ENCODE measurements around the gene ARHGEF28. TPM values are rescaled to one million over a fixed set of nuclear protein-coding genes. Genes with fewer than 3 reads are reported as not detected.

ARHGEF28 gene
- total RNA-seq, 4 donors from 2014 or later = 12.7 to 31.2 (median 19.2) TPM

DNA sequence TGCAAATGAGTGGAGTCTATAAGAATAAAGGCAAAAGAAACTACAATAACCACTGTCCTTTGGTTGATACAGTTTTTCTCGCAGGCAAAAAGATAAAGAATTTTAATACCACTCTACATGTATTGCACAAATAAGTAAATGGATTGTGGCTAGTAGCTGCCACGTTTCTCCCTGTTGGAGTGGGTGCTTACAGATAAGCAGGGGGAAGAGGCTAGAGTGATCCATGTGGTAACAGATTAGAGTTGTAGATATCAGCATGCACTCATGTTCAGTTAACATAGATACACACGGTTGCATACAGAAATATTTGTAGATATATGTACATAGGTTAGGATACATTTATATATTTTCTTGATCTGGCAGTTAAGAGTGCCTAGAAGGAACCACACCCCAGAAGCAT is 179.5 kb downstream of the ARHGEF28 start:
- no peaks in the 10 kb centered on the region for H3K36me3 ChIP-seq
- intact Hi-C loops (cut with DNase I) = no loop called here

GRCh38 chr5:73808911-73809310 is 182.9 kb downstream of the ARHGEF28 start:
- H3K27me3 ChIP-seq = no peaks in the 10 kb centered on the region
- intact Hi-C loops (cut with DNase I) = no loop called here
- no peak for DNase-seq (ENCODE audit: extremely low spot score)
- no peak overlapping the region for H3K4me3 ChIP-seq
- TF ChIP-seq EP300 (IDR thresholded peaks at IDR 0.05) (no peak), POLR2A (IDR thresholded peaks at IDR 0.05; ENCODE audit: low read depth) (no peak), POLR2AphosphoS5 (IDR thresholded peaks at IDR 0.05) (no peak)
- TF ChIP-seq, protein P1, sequence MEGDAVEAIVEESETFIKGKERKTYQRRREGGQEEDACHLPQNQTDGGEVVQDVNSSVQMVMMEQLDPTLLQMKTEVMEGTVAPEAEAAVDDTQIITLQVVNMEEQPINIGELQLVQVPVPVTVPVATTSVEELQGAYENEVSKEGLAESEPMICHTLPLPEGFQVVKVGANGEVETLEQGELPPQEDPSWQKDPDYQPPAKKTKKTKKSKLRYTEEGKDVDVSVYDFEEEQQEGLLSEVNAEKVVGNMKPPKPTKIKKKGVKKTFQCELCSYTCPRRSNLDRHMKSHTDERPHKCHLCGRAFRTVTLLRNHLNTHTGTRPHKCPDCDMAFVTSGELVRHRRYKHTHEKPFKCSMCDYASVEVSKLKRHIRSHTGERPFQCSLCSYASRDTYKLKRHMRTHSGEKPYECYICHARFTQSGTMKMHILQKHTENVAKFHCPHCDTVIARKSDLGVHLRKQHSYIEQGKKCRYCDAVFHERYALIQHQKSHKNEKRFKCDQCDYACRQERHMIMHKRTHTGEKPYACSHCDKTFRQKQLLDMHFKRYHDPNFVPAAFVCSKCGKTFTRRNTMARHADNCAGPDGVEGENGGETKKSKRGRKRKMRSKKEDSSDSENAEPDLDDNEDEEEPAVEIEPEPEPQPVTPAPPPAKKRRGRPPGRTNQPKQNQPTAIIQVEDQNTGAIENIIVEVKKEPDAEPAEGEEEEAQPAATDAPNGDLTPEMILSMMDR (IDR thresholded peaks at IDR 0.05) = no peak
- WGBS = 93% methylated on average over 2 of the region's 2 CpGs
- no peak overlapping the region for H3K27ac ChIP-seq (replicated peaks in 1 of 4)
- no peaks in the 10 kb centered on the region for H3K9me3 ChIP-seq
- no peaks in the 10 kb centered on the region for H3K36me3 ChIP-seq
- H3K4me1 ChIP-seq = no peaks in the 10 kb centered on the region

More for the DNA sequence above, 179.5 kb downstream of the ARHGEF28 start:
- 91% methylated on average over 3 of the region's 3 CpGs for WGBS
- no peak for TF ChIP-seq POLR2AphosphoS5 (IDR thresholded peaks at IDR 0.05)
- TF ChIP-seq EP300 (IDR thresholded peaks at IDR 0.05) = no peak
- TF ChIP-seq POLR2A (IDR thresholded peaks at IDR 0.05; ENCODE audit: low read depth) = no peak
- H3K27me3 ChIP-seq = no peaks in the 10 kb centered on the region
- DNase-seq (ENCODE audit: extremely low spot score) = no peak
- no peaks in the 10 kb centered on the region for H3K4me1 ChIP-seq
- no peak overlapping the region for H3K4me3 ChIP-seq
- H3K27ac ChIP-seq (replicated peaks in 1 of 4) = no peak overlapping the region
- no peaks in the 10 kb centered on the region for H3K9me3 ChIP-seq

- WGBS = 95% methylated on average over 3 of the region's 3 CpGs
- Histone ChIP-seq H3K4me3 (no peak overlapping the region), H3K27ac (replicated peaks in 1 of 4) (no peak overlapping the region), H3K27me3 (no peaks in the 10 kb centered on the region), H3K4me1 (no peaks in the 10 kb centered on the region), H3K9me3 (no peaks in the 10 kb centered on the region), H3K36me3 (no peaks in the 10 kb centered on the region)
- TF ChIP-seq POLR2A (IDR thresholded peaks at IDR 0.05; ENCODE audit: low read depth) (no peak), POLR2AphosphoS5 (IDR thresholded peaks at IDR 0.05) (no peak), EP300 (IDR thresholded peaks at IDR 0.05) (no peak)
- TF ChIP-seq, protein P1 (IDR thresholded peaks at IDR 0.05) = no peak
- intact Hi-C loops (cut with DNase I) = no loop called here
- DNase-seq (ENCODE audit: extremely low spot score) = no peak
Measured at GRCh38 chr5:73810429-73810828, 184.4 kb downstream of the ARHGEF28 start.

- H3K4me1 ChIP-seq = peaks cover 0 to 2% (median 0%) of the 10 kb centered on the region in 4 donors
- TF ChIP-seq POLR2A (IDR thresholded peaks at IDR 0.05; ENCODE audit: low read depth) (no peak), POLR2AphosphoS5 (IDR thresholded peaks at IDR 0.05) (no peak), EP300 (IDR thresholded peaks at IDR 0.05) (no peak)
- TF ChIP-seq, protein P1 (IDR thresholded peaks at IDR 0.05) = no peak
- H3K27ac ChIP-seq (replicated peaks in 1 of 4) = no peak overlapping the region
- H3K27me3 ChIP-seq = no peaks in the 10 kb centered on the region
- WGBS = 82% methylated on average over 6 of the region's 6 CpGs
- intact Hi-C loops (cut with DNase I) = no loop called here
- H3K9me3 ChIP-seq = no peaks in the 10 kb centered on the region
- no peaks in the 10 kb centered on the region for H3K36me3 ChIP-seq
- H3K4me3 ChIP-seq = no peak overlapping the region
- DNase-seq (ENCODE audit: extremely low spot score) = no peak
Measured at GRCh38 chr5:73812457-73812856, 186.5 kb downstream of the ARHGEF28 start.

- H3K9me3 ChIP-seq = no peaks in the 10 kb centered on the region
- intact Hi-C loops (cut with DNase I) = no loop called here
- no peaks in the 10 kb centered on the region for H3K27me3 ChIP-seq
- TF ChIP-seq, protein P1 (IDR thresholded peaks at IDR 0.05) = no peak
- TF ChIP-seq EP300 (IDR thresholded peaks at IDR 0.05) = no peak
- TF ChIP-seq POLR2A (IDR thresholded peaks at IDR 0.05; ENCODE audit: low read depth) = no peak
- no peak for TF ChIP-seq POLR2AphosphoS5 (IDR thresholded peaks at IDR 0.05)
- H3K36me3 ChIP-seq = no peaks in the 10 kb centered on the region
- H3K27ac ChIP-seq (replicated peaks in 1 of 4) = no peak overlapping the region
- no peak overlapping the region for H3K4me3 ChIP-seq
- H3K4me1 ChIP-seq = peaks cover 0 to 8% (median 0%) of the 10 kb centered on the region in 4 donors
- DNase-seq (ENCODE audit: extremely low spot score) = no peak
- WGBS = 73% methylated on average over 9 of the region's 9 CpGs
Measured at GRCh38 chr5:73812962-73813588, 187.1 kb downstream of the ARHGEF28 start.
